ELF-1 (cell line): Measurements from ENCODE around the gene LRP3.
A peak's percentile ranks its signal among the peaks of the same experiment; 100 is the strongest.
"Not testable (repeated sequence)": the region's sequence is repeated elsewhere in the genome, so short reads cannot be mapped to it uniquely, and the experiment has no call there.

Source experiments
- DNase-seq: peaks from one replicate; pipeline ENCODE4 v3.0.0-alpha.2; 2016; ENCODE audit warnings: low read depth, low spot score

The LRP3 gene, protein sequence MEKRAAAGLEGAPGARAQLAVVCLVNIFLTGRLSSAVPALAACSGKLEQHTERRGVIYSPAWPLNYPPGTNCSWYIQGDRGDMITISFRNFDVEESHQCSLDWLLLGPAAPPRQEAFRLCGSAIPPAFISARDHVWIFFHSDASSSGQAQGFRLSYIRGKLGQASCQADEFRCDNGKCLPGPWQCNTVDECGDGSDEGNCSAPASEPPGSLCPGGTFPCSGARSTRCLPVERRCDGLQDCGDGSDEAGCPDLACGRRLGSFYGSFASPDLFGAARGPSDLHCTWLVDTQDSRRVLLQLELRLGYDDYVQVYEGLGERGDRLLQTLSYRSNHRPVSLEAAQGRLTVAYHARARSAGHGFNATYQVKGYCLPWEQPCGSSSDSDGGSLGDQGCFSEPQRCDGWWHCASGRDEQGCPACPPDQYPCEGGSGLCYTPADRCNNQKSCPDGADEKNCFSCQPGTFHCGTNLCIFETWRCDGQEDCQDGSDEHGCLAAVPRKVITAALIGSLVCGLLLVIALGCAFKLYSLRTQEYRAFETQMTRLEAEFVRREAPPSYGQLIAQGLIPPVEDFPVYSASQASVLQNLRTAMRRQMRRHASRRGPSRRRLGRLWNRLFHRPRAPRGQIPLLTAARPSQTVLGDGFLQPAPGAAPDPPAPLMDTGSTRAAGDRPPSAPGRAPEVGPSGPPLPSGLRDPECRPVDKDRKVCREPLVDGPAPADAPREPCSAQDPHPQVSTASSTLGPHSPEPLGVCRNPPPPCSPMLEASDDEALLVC

DNA sequence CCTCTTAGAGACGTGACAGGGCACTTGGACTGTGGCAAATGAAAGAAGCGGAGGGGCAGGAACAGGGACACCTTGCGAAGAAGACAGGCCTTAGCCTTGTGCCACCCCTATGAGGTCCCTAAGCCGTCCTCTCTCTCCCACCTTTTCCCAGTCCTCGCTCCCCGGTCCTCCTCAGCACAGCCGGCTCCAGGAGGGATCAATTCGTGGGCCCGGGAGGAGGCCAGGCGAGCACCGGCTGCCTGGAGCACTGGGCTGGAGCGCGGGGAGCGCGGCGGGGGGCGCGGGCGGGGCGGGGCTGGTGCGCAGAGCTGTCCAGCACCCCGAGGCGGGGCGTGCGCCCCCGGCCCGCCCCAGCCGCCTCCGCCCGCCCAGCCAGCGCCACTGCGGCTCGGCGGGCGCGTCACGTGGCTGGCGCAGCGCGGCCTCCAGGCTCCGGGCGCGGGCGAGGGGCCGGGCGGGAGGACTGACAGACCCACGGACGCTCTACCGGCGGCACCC lies at the start of gene LRP3:
LRP3 (plus strand) TSS at position 466 of the 498 bp plus-strand sequence. CDS start 456 bp downstream, outside the sequence.
- DNase-seq = peak; percentile 14

DNA sequence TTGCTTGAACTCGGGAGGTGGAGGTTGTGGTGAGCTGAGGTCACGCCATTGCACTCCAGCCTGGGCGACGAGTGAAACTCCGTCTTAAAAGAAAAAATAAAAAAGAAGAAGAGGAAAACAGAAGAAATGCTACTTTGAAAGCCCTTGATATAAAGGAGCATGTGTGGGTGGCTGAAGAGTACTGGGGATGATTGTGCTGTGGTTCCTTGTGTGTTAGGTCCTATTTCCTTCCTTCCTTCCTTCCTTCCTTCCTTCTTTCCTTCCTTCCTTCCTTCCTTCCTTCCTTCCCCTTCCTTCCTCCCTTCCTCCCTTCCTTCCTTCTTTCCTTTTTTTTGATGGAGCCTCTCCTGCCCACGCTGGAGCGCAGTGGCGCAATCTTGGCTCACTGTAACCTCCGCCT lies 47.9 kb upstream of the LRP3 start:
- no peak for DNase-seq

DNA sequence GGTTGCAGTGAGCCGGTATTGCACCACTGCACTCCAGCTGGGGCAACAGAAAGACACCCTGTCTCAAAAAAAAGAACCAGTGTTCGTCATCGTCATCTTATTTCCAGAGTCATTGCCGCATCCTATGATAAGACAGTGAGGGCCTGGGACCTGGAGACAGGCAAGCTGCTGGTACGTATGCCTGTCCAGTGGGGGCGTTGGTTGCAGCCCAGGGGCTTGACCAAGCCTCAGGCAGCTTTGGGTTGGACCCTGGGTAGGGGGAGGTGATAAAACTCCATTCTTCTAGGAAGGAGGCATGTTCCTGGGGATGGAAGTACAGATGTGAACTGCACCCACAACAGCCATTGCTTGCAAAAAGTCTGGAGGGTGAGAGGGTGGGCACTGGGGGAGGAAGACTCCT lies 46.6 kb upstream of the LRP3 start:
- no peak for DNase-seq

DNA sequence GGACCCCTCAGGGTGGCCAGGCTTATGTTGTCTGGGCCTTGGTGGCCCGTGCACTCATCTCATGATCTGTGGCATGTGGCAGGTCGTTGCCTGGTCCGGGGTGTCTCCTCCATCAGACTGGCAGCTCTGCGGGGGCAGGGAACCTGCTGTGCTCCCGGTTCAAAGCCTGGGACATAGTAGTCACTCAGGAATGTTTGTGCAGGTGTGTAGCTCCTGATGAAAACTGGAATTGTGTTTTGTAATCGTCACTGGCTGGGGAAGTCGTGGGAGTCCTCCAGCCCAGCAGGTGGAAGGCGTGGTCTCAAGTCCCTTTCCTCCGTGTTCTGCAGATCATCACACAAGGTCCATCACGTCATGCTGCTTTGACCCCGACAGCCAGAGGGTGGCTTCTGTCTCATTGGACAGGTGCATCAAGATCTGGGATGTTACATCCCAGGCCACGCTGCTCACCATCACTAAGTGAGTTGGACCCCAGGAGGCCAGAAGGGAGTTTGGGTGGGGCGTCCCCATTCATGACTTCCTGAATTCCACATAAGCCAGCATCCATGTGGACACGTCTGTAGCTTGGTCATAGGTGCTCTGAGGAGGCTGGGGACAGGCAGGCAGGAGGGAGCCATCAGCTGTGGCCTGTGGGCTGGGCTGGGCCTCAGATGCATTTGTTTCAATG lies 43.1 kb upstream of the LRP3 start:
- DNase-seq = no peak

DNA sequence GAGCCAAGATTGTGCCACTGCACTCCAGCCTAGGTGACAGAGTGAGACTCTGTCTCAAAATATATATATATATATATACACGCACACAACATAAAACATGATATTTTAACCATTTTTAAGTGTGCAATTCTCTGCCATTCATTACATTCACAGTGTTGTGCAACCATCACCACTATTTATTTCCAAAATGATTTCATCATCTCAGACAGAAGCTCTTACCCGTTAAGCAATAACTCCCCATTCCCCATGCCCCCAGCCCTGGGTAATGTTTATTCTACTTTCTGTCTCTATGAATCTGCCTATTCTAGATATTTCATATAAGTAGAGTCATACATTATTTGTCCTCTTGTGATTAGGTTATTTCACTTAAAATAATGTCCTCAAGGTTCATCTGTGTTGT lies 42.0 kb upstream of the LRP3 start:
- no peak for DNase-seq

DNA sequence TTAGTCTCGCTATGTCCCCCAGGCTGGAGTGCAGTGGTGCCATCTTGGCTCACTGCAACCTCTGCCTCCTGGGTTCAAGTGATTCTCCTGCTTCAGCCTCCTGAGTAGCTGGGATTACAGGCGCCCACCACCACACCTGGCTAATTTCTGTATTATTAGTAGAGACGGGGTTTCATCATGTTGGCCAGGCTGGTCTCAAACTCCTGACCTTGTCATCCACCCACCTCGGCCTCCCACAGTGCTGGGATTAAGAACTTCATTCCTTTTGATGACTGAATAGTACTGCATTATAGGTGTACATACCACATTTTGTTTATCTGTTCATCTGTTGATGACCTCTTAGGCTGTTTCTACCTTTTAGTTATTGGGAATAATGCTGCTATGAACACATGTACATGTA lies 41.5 kb upstream of the LRP3 start:
- DNase-seq = not testable (repeated sequence)

DNA sequence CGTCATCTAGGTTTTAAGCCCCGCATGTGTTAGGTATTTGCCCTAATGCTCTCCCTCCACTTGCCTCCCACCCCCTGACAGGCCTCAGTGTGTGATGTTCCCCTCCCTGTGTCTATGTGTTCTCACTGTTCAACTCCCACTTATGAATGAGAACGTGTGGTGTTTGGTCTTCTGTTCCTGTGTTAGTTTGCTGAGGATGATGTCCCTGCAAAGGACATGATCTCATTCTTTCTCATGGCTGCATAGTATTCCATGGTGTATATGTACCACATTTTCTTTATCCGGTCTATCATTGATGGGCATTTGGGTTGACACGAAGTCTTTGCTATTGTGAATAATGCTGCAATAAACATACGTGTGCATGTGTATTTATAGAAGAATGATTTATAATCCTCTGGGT lies 39.8 kb upstream of the LRP3 start:
- DNase-seq = not testable (repeated sequence)

DNA sequence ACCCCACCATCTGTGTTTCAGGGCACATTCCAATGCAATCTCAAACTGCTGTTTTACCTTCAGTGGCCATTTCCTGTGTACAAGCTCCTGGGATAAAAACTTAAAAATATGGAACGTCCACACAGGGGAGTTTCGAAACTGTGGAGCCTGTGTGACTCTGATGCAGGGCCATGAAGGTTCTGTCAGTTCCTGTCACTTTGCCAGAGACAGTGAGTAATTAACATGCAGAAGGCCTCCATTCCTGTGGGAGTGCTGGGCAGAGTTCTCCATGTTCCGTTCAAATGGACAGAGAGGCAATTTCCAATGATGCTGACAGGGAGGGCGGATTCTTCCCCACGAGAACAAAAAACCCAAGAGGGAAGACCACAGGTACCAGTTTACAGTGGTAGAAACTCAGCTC lies 37.8 kb upstream of the LRP3 start:
- DNase-seq = no peak

DNA sequence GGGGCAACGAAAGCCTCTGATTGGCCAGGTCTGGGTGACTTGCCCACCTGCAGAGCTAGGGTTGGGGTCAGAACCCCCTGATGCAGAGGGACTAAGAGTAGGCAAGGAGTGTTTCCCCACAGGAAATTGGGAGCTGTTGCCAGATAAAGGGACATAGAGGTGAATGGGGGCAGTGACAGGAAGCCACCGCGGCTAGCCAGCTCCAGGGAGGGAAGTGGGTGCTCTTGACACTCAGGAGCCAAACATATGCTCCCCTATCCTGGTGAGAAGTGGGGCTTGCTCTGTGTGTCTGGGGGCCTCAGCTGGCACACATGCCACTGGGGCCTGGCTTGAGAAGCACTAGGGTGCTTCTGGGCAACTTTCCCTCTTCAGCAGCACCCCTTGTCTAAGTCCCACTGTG lies 36.2 kb upstream of the LRP3 start:
- DNase-seq = no peak

DNA sequence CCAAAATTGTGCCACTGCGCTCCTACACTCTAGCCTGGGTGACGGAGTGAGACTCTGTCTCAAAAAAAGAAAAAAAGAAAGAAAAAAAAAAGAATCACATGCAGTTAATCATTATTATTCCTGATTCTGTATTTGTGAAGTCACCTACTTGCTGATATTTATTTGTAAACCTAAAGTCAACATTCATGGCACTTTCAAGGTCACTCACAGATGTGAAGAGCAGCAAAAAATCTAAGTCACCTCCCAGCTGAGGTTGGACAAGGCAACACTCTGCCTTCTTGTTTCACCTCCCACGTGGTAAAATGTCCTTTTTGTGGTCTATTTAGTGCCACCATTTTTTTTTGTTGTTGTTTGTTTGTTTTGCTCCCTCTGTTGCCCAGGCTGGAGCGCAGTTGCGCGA lies 35.8 kb upstream of the LRP3 start:
- DNase-seq = no peak

DNA sequence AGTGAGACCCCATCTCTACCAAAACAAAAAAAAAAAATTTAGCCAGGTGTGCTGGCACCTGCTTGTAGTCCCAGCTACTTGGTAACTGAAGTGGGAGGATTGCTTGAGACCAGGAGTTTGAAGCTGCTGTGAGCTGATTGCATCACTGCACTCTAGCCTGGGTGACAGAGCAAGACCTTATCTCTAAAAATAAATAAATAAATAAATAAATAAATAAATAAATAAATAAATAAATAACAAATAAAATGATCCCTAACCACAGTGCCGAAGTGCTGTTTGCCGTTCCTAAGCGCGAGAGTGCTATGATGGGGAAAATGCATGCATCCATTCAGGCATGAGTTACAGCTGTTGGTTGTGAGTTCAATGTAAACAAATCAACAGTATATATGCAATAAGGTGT lies 35.0 kb upstream of the LRP3 start:
- DNase-seq = no peak

DNA sequence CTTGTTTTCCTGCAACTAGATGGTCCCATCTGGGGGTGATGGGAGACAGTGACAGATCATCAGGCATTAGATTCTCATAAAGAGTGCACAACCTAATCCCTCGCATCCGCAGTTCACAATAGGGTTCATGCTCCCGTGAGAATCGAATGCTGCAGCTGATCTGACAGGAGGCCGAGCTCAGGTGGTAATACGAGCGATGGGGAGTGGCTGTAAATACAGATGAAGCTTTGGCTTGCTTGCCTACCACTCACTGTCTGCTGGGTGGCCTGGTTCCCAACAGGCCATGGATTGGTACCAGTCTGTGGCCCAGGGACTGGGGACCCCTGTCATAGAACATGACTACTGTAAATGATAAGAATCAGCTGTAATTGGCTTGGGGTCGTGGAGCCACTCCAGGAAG lies 34.2 kb upstream of the LRP3 start:
- DNase-seq = no peak

DNA sequence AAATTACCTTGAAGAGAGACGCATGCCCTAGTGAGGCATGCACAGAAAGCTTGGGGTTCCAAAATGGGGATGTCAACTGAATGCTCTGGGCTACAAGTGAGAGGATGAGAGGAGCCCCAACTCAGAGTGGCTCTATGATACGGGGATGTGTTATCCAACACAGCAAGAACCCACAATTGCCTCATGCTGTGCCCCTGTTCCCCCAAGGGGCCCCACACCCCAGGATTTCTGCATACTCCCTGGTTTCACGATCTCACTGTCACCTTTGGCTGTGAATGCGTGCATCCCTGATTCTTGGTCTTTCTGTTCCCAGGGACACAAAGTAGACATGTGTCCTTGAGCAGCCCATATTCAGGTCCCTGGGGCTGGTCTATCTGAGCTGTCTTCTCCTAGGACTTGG lies 32.9 kb upstream of the LRP3 start:
- no peak for DNase-seq

DNA sequence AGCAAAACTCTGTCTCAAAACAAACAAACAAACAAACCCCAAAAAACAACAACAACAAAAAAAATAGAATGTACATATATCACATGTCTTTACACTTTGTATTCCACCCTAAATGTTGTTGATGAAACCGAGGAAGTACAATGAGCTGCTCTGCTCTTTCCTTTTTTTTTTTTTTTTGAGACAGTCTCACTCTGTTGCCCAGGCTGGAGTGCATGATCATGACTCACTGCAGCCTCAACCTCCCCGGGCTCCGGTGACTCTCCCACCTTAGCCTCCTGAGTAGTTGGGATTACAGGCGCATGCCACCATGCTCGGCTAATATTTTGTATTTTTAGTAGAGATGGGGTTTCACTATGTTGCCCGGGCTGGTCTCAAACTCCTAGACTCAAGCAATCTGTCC lies 30.6 kb upstream of the LRP3 start:
- no peak for DNase-seq

DNA sequence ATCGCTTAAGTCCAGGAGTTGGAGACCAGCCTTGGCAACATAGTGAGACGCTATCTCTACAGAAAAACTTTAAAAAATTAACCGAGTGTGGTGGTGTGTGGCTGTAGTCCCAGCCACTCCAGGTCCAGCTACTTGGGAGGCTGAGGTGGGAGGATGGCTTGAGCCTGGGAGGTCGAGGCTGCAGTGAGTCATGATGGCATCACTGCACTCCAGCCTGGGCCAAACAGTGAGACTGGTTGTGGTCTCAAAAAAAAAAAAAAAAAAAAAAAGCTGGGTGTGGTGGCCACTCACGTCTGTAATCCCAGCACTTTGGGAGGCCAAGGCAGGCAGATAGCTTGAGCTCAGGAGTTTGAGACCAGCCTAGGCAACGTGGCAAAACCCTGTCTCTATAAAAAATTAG lies 28.1 kb upstream of the LRP3 start:
- not testable (repeated sequence) for DNase-seq

DNA sequence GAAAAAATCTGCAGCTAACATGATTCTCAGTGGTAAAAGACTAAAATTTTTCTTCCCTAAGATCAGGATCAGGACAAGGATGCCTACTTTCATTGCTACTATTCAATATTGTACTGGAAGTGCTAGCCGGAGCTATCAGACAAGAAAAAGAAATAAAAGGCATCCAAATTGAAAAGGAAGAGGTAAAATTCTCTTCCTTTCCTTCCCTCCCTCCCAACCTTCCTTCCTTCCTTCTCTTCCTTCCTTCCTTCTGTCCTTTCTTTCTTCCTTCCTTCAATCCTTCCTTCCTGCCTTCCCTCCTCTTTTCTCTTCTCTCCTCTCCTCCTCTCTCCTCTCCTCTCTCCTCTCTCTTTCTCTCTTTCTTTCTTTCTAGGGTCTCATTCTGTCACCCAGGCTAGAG lies 26.7 kb upstream of the LRP3 start:
- no peak for DNase-seq

DNA sequence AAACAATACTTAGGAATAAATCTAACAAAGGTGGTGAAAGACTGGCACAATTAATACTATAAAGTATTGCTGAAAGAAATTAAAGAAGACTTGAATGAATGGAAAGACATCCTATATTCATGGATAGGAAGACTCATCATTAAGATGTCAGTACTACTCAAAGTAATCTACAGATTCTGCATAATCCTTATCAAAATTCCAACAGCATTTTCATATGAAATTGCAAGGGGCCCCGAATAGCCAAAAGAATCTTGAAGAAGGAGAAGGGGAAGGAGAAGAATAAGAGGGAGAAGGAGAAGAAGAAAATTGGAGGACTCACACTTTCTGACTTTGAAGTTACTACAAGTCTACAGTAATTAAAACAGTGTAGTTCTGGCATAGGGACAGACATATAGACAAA lies 25.6 kb upstream of the LRP3 start:
- DNase-seq = no peak

DNA sequence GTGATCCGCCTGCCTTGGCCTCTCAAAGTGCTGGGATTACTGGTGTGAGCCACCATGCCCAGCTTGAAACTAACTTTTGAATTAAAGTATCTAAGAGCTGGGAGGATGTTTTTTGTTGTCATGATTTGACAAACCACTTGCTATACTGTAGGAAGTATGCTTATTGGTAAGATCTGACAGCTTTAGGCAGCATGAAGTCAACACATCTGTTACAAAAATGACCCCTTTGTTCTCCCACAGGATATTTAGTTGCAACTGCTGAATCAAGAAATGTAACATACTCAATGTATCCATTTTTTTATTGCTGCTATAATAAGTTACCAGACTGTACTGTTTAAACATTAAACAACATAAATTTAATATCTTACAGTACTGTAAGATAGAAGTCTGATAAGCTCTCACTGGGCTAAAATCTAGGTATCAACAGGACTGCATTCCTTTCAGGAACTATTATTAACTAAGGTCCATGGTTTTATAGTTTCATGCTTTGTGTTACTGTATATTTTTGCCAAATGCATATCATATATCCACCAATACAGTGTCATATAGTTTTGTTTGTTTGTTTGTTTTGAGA lies 22.8 kb upstream of the LRP3 start:
- no peak for DNase-seq

DNA sequence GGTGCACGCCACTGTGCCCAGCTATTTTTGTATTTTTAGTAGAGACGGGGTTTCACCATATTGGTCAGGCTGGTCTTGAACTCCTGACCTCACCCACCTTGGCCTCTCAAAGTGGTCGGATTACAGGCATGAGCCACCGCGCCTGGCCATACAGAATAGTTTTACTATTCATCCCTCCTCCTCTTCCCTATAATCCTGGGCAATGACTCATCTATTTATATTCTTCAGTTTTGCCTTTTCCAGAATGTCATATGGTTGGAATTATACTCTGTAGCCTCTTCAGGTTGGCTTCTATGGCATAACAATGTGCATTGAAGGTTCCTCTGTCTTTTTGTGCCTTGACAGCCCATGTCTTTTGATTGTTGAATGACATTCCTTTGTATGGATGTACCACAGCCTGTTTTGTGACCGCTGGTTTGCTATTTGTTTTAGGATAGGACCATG lies 22.2 kb upstream of the LRP3 start:
- DNase-seq = no peak

DNA sequence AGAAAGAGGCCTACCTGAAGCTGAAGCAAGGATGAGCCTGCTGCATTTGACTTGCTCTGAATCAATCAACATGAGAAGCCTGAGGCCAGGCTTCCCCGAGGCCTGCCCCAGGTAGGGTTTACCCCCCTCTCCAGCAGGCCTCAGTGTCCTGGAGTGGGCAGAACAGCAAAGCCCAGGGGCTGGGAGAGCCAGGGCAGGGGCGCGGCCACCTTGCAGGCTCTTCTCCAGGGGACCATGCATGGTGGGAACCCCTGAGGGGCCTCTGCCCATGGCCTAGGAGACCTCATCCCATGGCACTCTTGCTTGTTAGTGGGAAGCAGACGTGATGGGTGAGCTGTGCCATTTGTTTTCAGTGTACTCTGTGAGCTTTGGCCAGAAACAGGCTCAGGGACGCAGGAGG lies 19.9 kb upstream of the LRP3 start:
- no peak for DNase-seq

DNA sequence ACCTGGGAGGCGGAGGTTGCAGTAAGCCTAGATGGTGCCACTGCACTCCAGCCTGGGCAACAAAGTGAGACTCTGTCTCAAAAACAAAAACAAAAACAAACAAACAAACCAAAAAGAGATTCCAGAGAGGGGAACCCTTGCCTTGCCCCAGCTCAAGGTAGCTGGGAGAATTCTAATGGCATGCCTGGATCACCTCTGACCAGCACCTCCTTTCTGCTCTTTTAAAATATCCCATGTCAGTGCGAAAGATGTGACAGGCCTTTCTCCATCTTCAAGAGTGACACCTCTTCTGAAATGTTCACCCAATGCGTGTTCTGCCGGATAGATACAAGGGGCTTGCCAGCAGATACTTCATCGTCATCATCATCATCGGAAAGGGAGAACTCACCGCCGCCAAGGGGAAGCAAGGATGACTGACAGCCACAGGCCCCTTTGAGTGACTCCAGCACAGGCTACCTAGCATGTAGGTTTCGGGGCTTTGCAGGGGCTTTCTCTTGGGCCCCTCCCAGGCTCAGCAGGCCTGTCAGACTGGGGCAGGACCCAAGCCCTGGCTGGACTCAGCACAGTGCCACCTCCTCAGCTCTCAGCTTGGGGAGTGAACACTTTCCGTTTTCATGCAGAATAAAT lies 18.9 kb upstream of the LRP3 start:
- no peak for DNase-seq
